Bronchial epithelial cell (primary cell): ENCODE measurements around the gene NFE2. TPM values are rescaled to one million over a fixed set of nuclear protein-coding genes. Genes with fewer than 3 reads are reported as not detected.
"Not testable (repeated sequence)": the region's sequence is repeated elsewhere in the genome, so short reads cannot be mapped to it uniquely, and the experiment has no call there.

Source experiments
- DNase-seq: peaks from one replicate; pipeline ENCODE4 v3.0.0-alpha.2; 2010; ENCODE audit warnings: low read depth
- FAIRE-seq: peaks from 2 replicates; lab custom pipeline; 2011; peaks lifted over from hg19 to GRCh38; lab: Jason Lieb, UNC
- H3K27me3 ChIP-seq: 2 replicates; pipeline ENCODE4 v1.5.1; 2011; ENCODE audit warnings: low read length; ENCODE audit not compliant: control insufficient read depth, insufficient read depth
- H3K36me3 ChIP-seq: 2 replicates; pipeline ENCODE4 v1.5.1; 2011; ENCODE audit warnings: low read length; ENCODE audit not compliant: control insufficient read depth, insufficient read depth
- H3K4me3 ChIP-seq: 2 replicates; pipeline ENCODE4 v1.5.1; 2011; ENCODE audit warnings: mild to moderate bottlenecking, low read depth, low read length, control low read depth
- CTCF ChIP-seq: IDR thresholded peaks from 2 replicates; pipeline ENCODE4 v1.5.1; 2011; ENCODE audit warnings: mild to moderate bottlenecking, moderate library complexity, low read length, control low read depth, inconsistent platforms; ENCODE audit not compliant: insufficient read depth, severe bottlenecking
- total RNA-seq: library from RNA; depleted of rRNA; stranded (reverse); fragments of >200 nt; gene quantifications from 2 replicates; pipeline ENCODE4 v1.2.1, GENCODE V29; 2014

Gene NFE2
- total RNA-seq, 1 donor from 2014 or later, result not detected

GRCh38 chr12:54285150-54286041 lies 15.4 kb downstream of the NFE2 start:
- Histone ChIP-seq H3K27me3 (no peaks in the 10 kb centered on the region), H3K36me3 (peaks cover 14% of the 10 kb centered on the region), H3K4me3 (no peak overlapping the region)
- FAIRE-seq, result no peak
- TF ChIP-seq CTCF, result peak; percentile 7
- no peak for DNase-seq

- not testable (repeated sequence) for H3K27me3 ChIP-seq, FAIRE-seq, DNase-seq
- H3K4me3 ChIP-seq, result peak overlapping the region; percentile 7
- H3K36me3 ChIP-seq, result peaks cover 14% of the 10 kb centered on the region
Observed at GRCh38 chr12:54284070-54284780, 16.6 kb downstream of the NFE2 start.

- H3K4me3 ChIP-seq, result peak overlapping the region; percentile 68
- TF ChIP-seq CTCF, result no peak
Observed at GRCh38 chr12:54282949-54283593, 17.7 kb downstream of the NFE2 start.

GRCh38 chr12:54281694-54282093 lies 19.1 kb downstream of the NFE2 start:
- H3K36me3 ChIP-seq, DNase-seq, FAIRE-seq, H3K27me3 ChIP-seq: not testable (repeated sequence)
- peak overlapping the region; percentile 68 for H3K4me3 ChIP-seq

More at GRCh38 chr12:54282949-54283593, 17.7 kb downstream of the NFE2 start:
- FAIRE-seq (no peak), DNase-seq (no peak)
- H3K27me3 ChIP-seq, result no peaks in the 10 kb centered on the region
- peaks cover 14% of the 10 kb centered on the region for H3K36me3 ChIP-seq

GRCh38 chr12:54281261-54281638 lies 19.6 kb downstream of the NFE2 start:
- H3K27me3 ChIP-seq, FAIRE-seq, H3K36me3 ChIP-seq, DNase-seq: not testable (repeated sequence)
- H3K4me3 ChIP-seq, result peak overlapping the region; percentile 68

GRCh38 chr12:54280468-54281260 lies 20.2 kb downstream of the NFE2 start, which contains the start of gene HNRNPA1:
TSS of gene HNRNPA1 (plus strand) at chr12:54280726. CDS start at chr12:54280808, 82 bp downstream.
- H3K27me3 ChIP-seq, result no peaks in the 10 kb centered on the region
- FAIRE-seq, result no peak
- no peak for TF ChIP-seq CTCF
- peak within 1 kb of the TSS; percentile 68 for H3K4me3 ChIP-seq
- DNase-seq, result peak; percentile 100
- H3K36me3 ChIP-seq, result peaks cover 7% of the 10 kb centered on the region
